Activated naive CD8-positive, alpha-beta T cell treated with anti-CD3 and anti-CD28 coated beads, Interleukin-2, amount 50 U/mL, for 16 hours (primary cell): ENCODE measurements around the gene TEX2.
"Not testable (repeated sequence)": the region's sequence is repeated elsewhere in the genome, so short reads cannot be mapped to it uniquely, and the experiment has no call there.

Experiments
- DNase-seq: peaks from one replicate; pipeline ENCODE4 v3.0.0-alpha.2; 2020; ENCODE audit warnings: low read depth, low spot score

TEX2 gene

GRCh38 chr17:64264891-64265290 is 1.8 kb upstream of the TEX2 start:
- no peak for DNase-seq

- peak; percentile 26 for DNase-seq
Measured at GRCh38 chr17:64262198-64262999, 661 bp downstream of the TEX2 start.

- no peak for DNase-seq
Measured at GRCh38 chr17:64261417-64262145, 1.5 kb downstream of the TEX2 start.

- no peak for DNase-seq
Measured at GRCh38 chr17:64260886-64261285, 2.2 kb downstream of the TEX2 start.

GRCh38 chr17:64259922-64260321 is 3.1 kb downstream of the TEX2 start:
- DNase-seq: no peak

- no peak for DNase-seq
Measured at GRCh38 chr17:64259426-64259825, 3.6 kb downstream of the TEX2 start.

- no peak for DNase-seq
Measured at GRCh38 chr17:64256913-64257807, 5.9 kb downstream of the TEX2 start.

GRCh38 chr17:64255764-64256163 is 7.3 kb downstream of the TEX2 start:
- DNase-seq: no peak

- no peak for DNase-seq
Measured at GRCh38 chr17:64254755-64255154, 8.3 kb downstream of the TEX2 start.

GRCh38 chr17:64253470-64253869 is 9.6 kb downstream of the TEX2 start:
- DNase-seq: no peak

GRCh38 chr17:64252831-64253230 is 10.2 kb downstream of the TEX2 start:
- DNase-seq: no peak

- no peak for DNase-seq
Measured at GRCh38 chr17:64250233-64250835, 12.7 kb downstream of the TEX2 start.

- DNase-seq: no peak
Measured at GRCh38 chr17:64247836-64248235, 15.2 kb downstream of the TEX2 start.

GRCh38 chr17:64245218-64246145 is 17.6 kb downstream of the TEX2 start:
- no peak for DNase-seq

- DNase-seq: no peak
Measured at GRCh38 chr17:64244165-64244564, 18.9 kb downstream of the TEX2 start.

GRCh38 chr17:64243340-64243739 is 19.7 kb downstream of the TEX2 start:
- no peak for DNase-seq

- no peak for DNase-seq
Measured at GRCh38 chr17:64242633-64243032, 20.4 kb downstream of the TEX2 start.

GRCh38 chr17:64240741-64241347 is 22.2 kb downstream of the TEX2 start:
- no peak for DNase-seq

GRCh38 chr17:64240261-64240740 is 22.8 kb downstream of the TEX2 start:
- DNase-seq: no peak

GRCh38 chr17:64238449-64238848 is 24.6 kb downstream of the TEX2 start:
- DNase-seq: not testable (repeated sequence)
